ENCODE results near the gene SCD5.

Gene SCD5

DNA sequence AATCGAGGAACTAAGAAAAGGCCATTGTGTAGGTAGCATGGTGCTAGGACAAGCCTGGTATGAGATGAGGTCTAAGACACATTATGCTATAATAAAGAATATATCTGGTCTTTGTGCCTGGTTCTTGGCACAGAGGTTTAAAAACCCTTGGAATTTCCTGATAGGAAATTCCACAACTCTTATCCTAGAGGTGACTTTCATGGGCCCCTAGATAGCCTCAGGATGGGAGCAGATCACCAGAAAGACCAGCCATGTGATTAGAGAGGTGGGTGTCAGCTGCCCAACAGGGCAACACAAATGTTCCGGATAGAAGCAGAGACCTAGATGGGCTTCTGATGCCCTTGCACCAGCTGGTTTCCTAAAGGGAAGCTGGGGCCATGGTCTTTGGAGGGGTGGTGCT is 107.2 kb downstream of the SCD5 start:
- no peak for DNase-seq (ENCODE audit: low spot score)

- DNase-seq (ENCODE audit: low spot score) = no peak
Measured at GRCh38 chr4:82688091-82688795, 110.4 kb downstream of the SCD5 start.

DNA sequence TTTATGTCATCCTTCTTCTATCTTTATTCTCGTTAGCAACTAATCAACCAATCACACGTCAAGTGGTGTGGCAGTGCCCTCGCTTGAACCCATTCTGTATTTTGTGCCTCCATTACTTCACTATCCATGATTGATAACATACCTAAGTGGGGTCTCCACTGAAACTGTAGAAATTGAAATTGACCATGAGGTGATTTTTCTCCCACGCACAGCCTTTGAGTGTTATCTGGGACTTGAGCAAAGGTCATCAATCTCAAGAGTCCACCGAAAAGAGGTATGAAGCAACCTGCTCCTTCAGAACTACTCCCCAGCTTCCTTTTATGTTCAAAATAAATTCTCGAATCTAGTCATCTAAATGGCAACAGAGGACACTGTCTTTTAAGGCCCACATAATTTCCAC is 111.1 kb downstream of the SCD5 start:
- DNase-seq (ENCODE audit: low spot score) = no peak

GRCh38 chr4:82681754-82682153 is 116.8 kb downstream of the SCD5 start:
- DNase-seq (ENCODE audit: low spot score) = no peak

- DNase-seq (ENCODE audit: low spot score) = no peak
Measured at GRCh38 chr4:82680834-82681233, 117.8 kb downstream of the SCD5 start.

DNA sequence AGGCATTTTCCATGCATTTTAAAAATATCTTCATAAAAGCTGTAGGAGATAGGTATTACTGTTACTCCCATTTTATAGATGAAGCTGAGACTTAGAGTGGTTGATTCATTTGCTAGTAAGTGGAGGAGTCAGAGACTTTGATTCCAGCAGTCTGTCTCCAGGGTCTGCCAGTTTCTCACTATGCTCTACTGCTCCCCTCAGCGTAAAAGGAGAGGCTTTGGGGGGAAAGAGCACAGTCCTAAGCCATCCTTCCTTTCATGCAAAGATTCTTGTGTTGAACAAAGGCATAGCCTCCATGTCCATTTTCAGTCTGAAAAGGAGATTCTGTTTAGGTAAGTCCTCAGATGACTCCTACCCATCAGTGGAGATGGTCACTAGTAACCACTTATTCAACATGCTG is 119.1 kb downstream of the SCD5 start:
- DNase-seq (ENCODE audit: low spot score) = no peak

DNA sequence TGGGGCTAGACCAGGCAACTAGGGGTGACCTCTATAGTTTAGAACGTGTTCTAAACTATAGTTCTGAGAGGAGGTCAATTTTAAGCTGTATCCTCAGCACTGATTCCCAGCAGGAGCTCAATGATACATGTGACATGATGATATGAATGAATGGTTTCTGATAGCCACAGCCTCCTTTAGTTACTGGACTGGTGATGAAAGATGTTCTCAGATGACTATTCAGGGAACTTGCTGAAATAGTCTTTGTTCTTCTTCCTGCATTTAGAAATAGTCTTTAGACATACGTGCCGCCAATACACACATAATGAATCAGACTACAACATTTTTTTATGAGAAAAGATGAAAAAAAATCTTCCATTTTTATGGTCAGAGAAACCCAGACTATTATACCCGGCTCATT is 120.5 kb downstream of the SCD5 start:
- DNase-seq (ENCODE audit: low spot score) = no peak

GRCh38 chr4:82677327-82677726 is 121.3 kb downstream of the SCD5 start:
- no peak for DNase-seq (ENCODE audit: low spot score)

GRCh38 chr4:82667761-82668480 is 130.7 kb downstream of the SCD5 start:
- no peak for DNase-seq (ENCODE audit: low spot score)

DNA sequence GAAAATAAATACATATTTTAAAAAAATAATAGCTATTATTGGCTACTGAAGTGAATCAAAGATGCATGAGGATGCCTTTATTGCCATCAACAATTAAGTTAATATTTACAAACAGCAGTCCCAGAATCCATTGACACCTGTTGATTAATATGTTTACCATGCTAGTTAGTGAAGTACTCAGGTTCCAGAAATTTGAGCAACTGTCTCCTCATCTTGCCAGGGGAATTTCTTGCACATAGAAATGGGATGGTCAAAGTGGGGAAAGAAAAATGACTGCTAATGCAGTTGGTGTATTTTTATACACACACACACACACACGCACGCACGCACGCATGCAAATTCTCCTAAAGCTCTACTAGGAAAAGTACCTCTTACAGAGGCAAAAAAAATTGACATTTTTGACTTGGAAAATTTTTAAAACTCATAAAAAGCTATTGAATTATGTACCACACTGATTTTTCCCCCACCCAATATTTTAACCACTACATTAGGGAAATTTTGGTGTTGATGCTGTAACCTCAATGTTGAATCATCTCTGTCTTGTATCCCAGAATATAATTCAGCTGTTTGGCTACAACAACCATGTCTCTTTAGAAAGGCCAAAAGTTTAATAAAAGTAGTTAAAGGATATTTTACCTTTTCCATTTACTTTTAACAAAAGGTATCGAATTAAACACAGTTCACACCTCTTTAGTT is 131.5 kb downstream of the SCD5 start:
- DNase-seq (ENCODE audit: low spot score) = no peak

DNA sequence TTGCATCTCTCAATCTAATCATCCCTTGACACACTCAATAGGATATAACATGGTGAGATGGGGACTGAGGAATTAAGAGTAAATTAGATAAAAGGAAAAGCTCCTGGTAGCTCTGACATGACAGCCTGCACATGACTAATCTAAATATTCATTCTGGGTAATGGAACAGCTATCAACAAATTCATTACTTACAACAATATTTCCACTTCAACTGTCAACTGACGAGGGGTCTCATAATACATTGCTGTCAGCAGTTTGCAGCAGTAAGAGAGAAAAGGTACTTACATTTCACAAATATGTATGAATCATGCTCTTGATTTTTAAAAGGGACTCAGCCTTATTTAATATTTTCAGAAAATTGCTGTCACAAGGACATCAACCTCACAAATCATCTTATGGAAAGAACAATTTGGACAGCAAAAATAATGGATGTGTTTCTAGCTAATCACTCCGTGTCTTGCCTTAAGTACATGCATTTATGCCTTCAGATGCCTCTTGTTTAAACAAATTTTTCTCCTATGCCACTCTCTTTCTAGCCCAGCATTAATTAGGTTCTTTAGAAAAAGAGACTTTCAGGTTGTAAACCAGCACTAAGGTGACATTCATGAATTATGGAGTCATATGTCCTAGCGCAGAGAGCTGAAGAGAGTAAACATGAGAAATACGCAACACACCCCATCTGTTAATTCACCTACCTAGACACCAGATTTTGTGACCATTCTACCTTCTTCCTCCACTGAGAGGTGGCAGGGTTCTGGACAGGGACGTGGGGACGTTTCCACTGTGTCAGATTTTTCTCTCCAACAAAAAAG is 137.2 kb downstream of the SCD5 start:
- DNase-seq (ENCODE audit: low spot score) = no peak

DNA sequence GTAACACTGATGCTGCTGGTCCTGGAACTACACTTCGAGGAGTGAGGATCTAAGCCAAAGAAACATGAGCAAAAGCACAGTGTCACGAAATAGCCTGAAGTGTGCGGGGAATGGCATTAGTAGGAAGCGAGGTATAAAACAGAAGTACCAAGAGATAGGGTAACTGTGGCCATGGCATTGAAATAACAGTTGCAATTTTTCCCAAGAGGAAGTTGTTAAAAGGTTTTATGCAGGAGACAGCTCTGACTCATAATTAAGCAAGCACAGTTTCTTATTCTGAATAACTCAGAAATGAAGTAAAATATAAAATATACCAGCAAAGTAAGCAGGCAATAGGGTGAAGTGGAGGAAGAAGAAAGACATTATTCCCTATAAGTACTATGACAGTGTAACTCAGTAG is 146.5 kb downstream of the SCD5 start:
- DNase-seq (ENCODE audit: low spot score) = no peak

DNA sequence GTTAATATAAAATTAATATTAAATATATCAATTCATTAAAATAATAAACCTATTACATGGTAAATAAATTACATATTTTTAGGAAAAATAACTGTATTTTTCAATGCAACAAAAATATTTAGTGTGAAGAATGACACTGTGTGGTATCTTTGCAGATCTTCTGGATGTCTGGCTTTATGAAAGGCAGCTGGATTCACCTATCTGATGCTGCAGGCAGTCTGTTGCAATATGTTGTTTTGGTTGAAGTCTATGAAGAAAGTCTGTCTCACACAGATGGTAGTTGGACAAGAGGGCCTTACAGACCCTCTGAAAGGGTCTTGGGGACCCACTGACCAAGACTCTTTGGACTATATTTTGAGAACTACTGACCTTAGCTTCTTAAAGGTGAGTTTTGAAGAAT is 147.7 kb downstream of the SCD5 start:
- no peak for DNase-seq (ENCODE audit: low spot score)

GRCh38 chr4:82648356-82648755 is 150.2 kb downstream of the SCD5 start:
- no peak for DNase-seq (ENCODE audit: low spot score)

- no peak for DNase-seq (ENCODE audit: low spot score)
Measured at GRCh38 chr4:82645936-82646565, 152.5 kb downstream of the SCD5 start.

GRCh38 chr4:82644734-82645126 is 153.9 kb downstream of the SCD5 start:
- DNase-seq (ENCODE audit: low spot score) = no peak

DNA sequence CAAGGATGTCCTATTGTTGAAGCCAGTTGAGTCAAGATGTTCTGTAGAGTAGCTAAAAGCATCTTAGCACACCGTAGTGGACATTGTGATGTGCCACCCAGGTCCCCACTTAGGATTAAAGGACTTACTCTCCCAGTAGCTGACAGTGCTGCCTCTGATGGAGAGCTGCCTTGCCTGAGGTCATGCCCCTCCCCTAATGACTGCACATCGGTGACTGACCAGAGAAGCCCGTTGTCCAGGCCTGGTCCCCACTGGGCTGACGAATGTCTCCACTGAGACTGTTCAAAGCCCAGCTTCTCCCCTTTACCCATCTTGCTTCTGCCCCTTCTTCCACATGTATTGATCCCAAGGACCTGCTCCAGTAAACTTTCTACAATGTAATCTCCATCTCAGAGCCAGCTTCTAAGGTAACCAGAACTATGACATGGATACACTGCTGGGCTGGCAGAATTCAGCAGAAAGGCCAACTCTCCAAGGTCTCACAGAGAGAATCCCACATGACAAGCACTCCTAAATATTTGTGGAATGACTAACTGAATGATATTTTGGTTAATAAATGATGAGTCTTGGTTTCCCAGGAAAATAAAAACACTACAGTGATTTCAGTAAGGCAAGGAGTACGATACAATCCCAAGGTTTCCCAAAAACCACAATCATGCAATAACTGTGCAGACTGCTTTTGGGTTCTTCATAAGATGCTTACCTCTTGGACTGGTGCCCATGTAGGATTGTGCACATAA is 154.4 kb downstream of the SCD5 start:
- DNase-seq (ENCODE audit: low spot score) = no peak

DNA sequence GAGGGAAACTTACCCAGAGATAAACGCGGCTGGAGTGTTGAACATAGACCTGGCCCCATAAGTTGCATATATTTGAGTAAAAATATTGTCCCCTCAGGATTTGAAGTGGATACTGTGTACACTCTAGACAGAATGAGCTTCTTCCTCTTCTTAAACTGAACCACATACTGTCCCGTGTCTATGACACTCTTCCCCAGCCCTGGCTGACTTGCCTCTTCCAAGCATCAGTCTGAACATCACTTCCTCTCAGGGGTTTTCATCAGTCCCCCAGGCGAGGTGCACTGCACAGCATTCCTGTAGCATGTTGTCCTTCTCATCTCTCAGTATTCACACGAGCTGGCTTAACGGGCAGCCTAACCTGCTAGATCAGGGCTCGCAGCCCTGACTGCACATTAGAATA is 156.3 kb downstream of the SCD5 start:
- DNase-seq (ENCODE audit: low spot score) = no peak

DNA sequence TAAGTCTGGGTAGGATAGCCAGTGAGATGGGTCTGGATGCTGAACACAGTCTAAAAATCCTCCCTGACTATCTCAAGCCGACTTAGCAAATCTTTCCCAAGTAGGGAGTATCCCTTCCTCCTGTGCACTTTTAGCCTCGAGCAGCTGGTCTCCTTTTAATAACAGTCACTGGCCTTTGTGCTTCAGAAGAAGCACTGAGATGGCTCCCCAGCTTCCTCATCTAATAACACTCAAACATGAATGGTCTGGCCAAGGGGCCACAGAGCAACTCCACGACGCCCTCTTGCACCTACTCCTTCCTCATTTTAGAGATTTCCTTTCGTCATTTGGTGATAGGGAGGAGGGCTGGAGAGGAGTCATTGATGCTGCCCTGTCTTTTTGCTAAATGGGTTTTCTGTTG is 158.1 kb downstream of the SCD5 start:
- DNase-seq (ENCODE audit: low spot score) = no peak

GRCh38 chr4:82639971-82640370 is 158.6 kb downstream of the SCD5 start:
- no peak for DNase-seq (ENCODE audit: low spot score)

DNA sequence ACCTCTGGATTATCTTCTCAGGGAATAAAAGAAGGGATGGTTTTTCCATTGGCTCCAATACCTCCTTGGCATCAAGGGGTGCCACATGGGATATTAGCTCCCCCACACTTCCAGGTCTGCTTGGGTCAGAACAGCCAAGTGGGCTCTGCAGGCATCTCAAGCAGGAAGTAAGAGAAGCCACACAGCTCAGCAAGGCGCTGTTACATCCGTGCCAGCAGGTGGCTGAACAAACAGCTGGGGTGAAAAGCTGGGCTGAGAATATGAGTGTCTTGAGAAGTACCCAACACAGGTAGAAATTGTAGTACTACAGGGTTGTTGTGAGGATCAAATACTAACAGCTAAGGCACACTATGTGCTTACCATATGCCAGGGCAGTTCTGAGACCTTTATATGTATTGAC is 160.1 kb downstream of the SCD5 start:
- no peak for DNase-seq (ENCODE audit: low spot score)
